Erythroblast (primary cell): ENCODE results near the gene SERINC1.

Source experiments
- GATA1 ChIP-seq: IDR thresholded peaks from 2 replicates; pipeline ENCODE4 v1.6.1; 2011; ENCODE audit warnings: low read depth, mild to moderate bottlenecking, control low read depth, low read length, moderate library complexity
- POLR2A ChIP-seq: IDR thresholded peaks from 2 replicates; pipeline ENCODE4 v1.6.1; 2011; ENCODE audit warnings: mild to moderate bottlenecking, low read length

- TF ChIP-seq POLR2A = no peak
- no peak for TF ChIP-seq GATA1
Measured at GRCh38 chr6:122432816-122433215, 38.8 kb downstream of the SERINC1 start.
